GM19240 (cell line): Measurements from ENCODE around the gene XKR3.
"Not testable (repeated sequence)": the region's sequence is repeated elsewhere in the genome, so short reads cannot be mapped to it uniquely, and the experiment has no call there.

ENCODE experiments used
- DNase-seq: peaks from one replicate; pipeline ENCODE4 v3.0.0; 2011; ENCODE audit warnings: low spot score; ENCODE audit not compliant: insufficient read length

XKR3 gene

GRCh38 chr22:16824716-16825687, at the start of gene XKR3:
Gene XKR3 (minus strand): TSS chr22:16825411. CDS start chr22:16808073, 17,338 bp downstream.
- no peak for DNase-seq

DNA sequence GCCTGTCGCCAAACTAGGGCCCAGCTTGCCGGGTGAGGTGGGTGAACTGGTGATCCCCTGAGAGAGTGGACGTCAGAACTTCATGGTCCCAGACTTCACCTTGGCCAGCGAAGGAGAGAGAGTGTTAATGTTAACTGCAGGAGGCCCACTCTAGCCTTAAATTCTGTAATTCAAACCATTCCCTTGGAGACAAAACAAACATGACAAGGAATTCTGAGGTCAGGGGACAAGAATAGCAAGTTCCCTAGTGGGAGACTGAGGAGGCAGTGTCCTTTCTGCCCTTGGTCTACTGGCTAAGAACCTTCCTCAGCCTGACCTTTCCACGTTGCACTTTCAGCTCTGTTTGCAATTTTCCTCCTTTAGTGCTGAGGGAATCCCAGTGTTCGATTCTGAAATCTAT, 44.4 kb upstream of the XKR3 start:
- not testable (repeated sequence) for DNase-seq

DNA sequence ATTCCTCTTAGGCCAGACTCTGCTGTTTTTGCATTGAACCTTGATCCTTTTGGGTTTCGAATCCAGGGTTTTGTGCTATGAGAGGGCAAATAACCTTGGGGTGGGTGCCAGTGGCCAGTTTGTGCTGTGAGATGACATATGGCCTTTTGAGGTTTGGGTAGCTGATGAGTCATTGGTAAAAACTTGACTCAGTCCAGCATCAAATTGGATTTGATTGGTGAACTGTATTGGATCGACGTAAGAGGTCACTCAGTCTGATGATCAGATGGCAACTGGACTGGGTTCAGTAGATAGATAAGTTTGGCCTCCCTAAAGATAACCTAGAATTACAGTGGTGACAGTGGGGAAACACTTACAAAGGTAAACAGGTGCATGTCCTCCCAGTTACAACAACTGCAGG, 41.0 kb upstream of the XKR3 start:
- DNase-seq: no peak

- not testable (repeated sequence) for DNase-seq
These were observed 31.6 kb upstream of the XKR3 start for GRCh38 chr22:16856851-16857250.

GRCh38 chr22:16854631-16855030, 29.4 kb upstream of the XKR3 start:
- no peak for DNase-seq

DNA sequence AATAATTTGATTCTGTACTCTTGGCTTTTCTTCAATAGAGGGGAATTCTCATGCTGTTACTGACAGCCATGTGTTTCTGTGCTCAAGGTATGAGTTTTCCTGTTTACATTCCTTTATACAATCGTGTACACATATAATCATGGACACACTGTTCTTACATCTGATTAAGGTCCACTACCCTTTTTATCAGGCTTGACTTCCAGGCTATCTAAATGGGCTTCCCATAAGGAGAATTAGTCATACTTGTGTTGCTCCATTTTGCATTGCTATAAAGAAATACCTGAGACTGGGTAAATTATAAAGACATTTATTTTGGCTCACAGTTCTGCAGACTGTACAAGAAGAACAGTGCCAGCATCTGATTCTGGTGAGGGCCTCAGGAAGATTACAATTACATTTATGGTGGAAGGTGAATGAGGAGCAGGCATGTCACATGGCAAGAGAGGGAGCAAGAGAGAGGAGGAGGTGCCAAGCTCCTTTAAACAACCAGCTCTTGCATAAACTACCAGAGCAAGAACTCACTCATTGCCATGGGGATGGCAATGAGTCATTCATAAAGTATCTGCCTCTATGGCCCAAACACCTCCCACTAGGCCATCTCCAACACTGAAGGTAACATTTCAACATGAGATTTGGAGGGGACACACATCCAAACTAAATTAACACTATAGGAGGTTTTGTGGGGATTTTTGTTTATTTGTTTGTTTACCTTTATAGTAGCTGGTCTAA, 26.2 kb upstream of the XKR3 start:
- DNase-seq: not testable (repeated sequence)

DNA sequence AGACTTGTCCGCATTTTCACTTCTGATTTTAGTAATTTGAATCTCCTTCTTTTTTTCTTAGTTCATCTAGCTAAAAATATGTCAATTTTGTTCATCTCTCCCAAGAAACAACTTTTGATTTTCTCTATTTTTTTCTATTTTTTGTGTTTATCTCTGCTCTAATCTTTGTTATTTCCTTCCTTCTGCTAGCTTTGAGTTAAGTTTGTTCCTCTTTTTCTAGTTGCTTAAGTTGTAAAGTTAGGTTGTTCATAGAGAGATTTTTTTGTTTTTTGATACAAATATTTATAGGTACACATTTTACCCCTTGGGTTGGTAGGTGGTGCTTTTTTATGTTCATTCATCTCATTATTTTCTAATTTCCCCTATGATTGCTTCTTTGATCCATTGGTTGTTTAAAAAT, 22.1 kb upstream of the XKR3 start:
- DNase-seq: no peak

DNA sequence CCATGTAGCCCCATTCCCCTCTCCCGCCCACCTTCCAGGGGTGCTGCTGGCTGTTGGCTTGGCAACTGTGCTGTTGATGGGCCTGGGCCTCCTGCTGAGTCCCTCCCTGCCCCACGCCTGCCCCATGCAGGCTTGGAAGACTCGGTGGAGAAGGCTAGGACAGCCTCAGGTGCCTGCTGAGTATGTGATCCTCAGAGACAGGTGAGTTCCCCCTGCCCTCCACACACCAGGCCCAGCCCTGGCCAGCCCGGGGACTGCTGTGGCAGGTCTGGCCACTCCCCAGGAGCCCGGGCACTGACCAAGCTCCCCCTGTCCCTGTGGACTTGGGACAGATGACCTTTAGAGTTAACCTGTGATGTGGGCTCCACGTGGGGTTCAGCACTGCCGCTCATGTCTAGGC, 20.7 kb upstream of the XKR3 start:
- no peak for DNase-seq

- DNase-seq: no peak
These were observed 20.3 kb upstream of the XKR3 start for GRCh38 chr22:16845465-16845864.

- no peak for DNase-seq
These were observed 19.3 kb upstream of the XKR3 start for GRCh38 chr22:16844529-16844928.

GRCh38 chr22:16838073-16838472, 12.9 kb upstream of the XKR3 start:
- DNase-seq: no peak

- no peak for DNase-seq
These were observed 9.8 kb upstream of the XKR3 start for GRCh38 chr22:16834971-16835370.

GRCh38 chr22:16831257-16831656, 6.0 kb upstream of the XKR3 start:
- DNase-seq: no peak

GRCh38 chr22:16829985-16830384, 4.8 kb upstream of the XKR3 start:
- DNase-seq: no peak

DNA sequence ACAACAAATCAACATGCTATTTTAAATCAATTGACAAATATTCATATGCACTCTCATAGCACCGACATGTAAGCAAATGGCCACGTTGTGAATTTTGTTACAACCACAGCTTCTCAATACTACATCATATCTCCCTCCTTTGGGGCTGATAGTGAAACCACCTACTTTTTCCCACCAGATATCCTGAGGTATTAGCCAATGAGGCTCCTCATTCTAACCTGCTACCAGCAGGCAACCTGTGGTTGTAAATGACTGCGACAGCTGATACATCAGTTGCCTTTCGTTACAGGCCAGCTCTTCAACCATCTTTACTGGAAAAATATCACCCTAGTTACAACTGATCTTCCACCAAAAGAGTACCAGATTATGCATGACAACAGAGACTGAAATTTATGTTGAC, 3.7 kb upstream of the XKR3 start:
- no peak for DNase-seq

DNA sequence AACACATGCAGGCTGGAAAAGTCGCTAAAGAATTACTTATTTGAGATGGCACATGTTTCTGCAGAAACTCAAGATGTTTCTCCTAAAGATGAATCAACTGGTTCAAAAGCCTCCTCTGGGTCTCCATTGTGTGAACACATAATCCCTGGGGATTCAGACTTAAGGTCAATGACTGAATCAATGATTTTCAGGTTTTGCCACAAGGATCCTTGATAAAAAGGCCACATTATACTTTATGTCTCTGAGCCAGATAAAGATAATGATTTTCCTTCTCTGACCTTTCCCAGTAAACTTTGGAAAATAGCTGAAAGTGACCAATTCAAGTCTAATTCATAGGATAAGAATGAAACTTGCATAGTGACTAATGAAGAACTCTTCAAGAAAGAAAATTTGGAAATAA, 2.3 kb upstream of the XKR3 start:
- no peak for DNase-seq

GRCh38 chr22:16819249-16819648, 6.0 kb downstream of the XKR3 start:
- no peak for DNase-seq

GRCh38 chr22:16818538-16818937, 6.7 kb downstream of the XKR3 start:
- no peak for DNase-seq

- DNase-seq: no peak
These were observed 10.1 kb downstream of the XKR3 start for GRCh38 chr22:16815073-16815472.

DNA sequence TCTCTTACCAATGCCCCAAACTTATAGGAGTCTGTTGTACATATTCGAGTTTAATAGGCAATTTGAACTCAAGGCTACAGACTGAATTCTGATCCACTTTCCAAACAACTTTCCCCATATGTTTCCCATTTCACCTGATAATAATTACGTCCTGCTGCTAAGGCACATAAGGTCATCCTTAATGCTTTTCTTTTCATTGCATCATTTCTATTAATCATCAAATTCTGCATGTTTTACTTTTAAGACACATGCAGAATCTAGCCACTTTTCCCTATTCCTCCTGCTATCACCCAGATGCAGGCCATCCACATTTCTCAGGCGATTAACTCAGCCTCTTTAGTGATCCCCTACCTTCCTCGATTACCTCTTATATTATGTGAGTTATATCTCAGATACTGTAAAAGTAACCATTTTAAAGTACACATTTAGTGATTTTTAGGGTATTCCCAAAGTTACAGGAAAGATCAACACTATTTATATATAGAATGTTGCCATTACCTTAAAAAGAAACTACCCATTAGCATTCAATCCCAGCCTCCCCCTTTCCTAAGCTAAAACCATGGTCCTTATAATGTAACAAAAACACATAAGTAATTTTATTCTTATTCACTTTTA, 14.9 kb downstream of the XKR3 start:
- no peak for DNase-seq

DNA sequence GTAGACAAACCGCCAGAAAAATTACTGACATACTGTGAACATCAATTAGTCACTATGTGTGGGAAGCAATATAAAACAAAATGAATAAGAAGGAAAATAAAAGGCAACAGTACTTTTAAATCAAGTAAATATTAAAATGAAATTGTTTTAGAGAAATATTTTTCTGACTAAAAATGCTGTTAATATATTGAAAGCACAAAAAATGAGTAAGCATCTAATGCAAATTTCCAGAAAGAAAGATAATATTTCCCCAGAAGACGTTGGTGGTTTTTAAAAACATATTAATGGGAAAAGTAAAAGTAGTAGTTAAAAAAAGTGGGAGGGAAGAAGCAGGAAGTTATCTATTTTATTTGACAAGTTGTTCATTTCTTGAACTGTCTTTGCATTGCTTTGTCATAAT, 16.5 kb downstream of the XKR3 start:
- DNase-seq: no peak

- DNase-seq: no peak
These were observed 18.1 kb downstream of the XKR3 start for GRCh38 chr22:16807109-16807508.
